Measurements from ENCODE around the gene GGTLC1. TPM values are rescaled to one million over a fixed set of nuclear protein-coding genes. Genes with fewer than 3 reads are reported as not detected.

Gene GGTLC1
- not detected in 2 replicates for total RNA-seq

DNA sequence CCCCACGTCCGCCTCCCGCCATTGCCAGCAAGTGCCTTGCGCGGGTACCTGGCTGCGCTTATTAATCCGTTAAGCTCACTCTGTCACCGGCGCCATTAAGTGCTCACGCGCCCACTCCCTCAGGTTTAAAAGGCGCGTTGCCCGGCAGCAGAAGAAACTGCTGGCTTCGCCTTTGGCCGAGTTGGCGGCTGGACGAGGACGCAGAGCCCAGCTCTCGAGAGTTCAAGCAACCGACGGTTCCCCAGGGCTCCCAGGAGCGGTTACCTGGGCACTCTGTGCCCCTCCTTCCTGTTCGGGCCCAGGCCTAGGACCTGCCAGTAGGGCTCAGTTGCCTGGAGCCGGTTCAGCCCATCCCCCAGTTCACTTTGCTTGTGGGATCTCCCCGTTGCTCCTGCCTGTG is at the start of gene GGTLC1:
Gene GGTLC1 (minus strand): TSS at position 219 of the 400 bp plus-strand sequence. CDS start 2,168 bp downstream, outside the sequence.

Other genes starting within 250 kb of the GGTLC1 start
- 0.22 and 6.9 TPM in 2 replicates for gene CST1, start 237.8 kb downstream of the GGTLC1 start, total RNA-seq
- not detected in 2 replicates for gene CST2, start 162.1 kb downstream of the GGTLC1 start, total RNA-seq
- gene CST5, start 109.0 kb downstream of the GGTLC1 start, total RNA-seq = not detected in 2 replicates